Keratinocyte (primary cell): Measurements from ENCODE around the gene DNAH2. TPM values are rescaled to one million over a fixed set of nuclear protein-coding genes. Genes with fewer than 3 reads are reported as not detected.

Experiments
- DNase-seq: peaks from one replicate; pipeline ENCODE4 v3.0.0-alpha.2; 2011; ENCODE audit warnings: low read depth, missing footprints, low spot score
- FAIRE-seq: peaks from 2 replicates; lab custom pipeline; 2011; peaks lifted over from hg19 to GRCh38; lab: Jason Lieb, UNC
- H2AFZ ChIP-seq: 2 replicates; pipeline ENCODE4 v1.6.0; 2012; ENCODE audit warnings: low read length, control low read depth, inconsistent platforms; ENCODE audit not compliant: control insufficient read depth
- H3K27ac ChIP-seq: 2 replicates; pipeline ENCODE4 v1.5.1; 2011; ENCODE audit warnings: low read length; ENCODE audit not compliant: control insufficient read depth, insufficient read depth
- H3K27me3 ChIP-seq: 3 replicates; pipeline ENCODE4 v1.6.0; 2011; ENCODE audit warnings: low read length; ENCODE audit not compliant: control insufficient read depth, insufficient read depth; ENCODE audit errors: extremely low read depth
- H3K36me3 ChIP-seq, 2 experiments: 2 replicates in 1 of 2; 3 replicates in 1 of 2; pipeline ENCODE4 v1.5.1; 2011; ENCODE audit warnings: low read length in 2 of 2, mild to moderate bottlenecking in 1 of 2; ENCODE audit not compliant: control insufficient read depth in 2 of 2, insufficient read depth in 2 of 2; ENCODE audit errors: extremely low read depth in 1 of 2
- H3K4me1 ChIP-seq: 3 replicates; pipeline ENCODE4 v1.5.1; 2011; ENCODE audit warnings: low read length; ENCODE audit not compliant: control insufficient read depth, insufficient read depth; ENCODE audit errors: extremely low read depth
- H3K4me2 ChIP-seq: 3 replicates; pipeline ENCODE4 v1.6.0; 2011; ENCODE audit warnings: low read depth, low read length; ENCODE audit not compliant: control insufficient read depth, insufficient read depth; ENCODE audit errors: extremely low read depth
- H3K4me3 ChIP-seq, 3 experiments: fragments of 200-600 bp in 1 of 3; sonication (generic) in 1 of 3; 2 replicates in 2 of 3; 3 replicates in 1 of 3; pipeline ENCODE4 v1.5.1; 2011 to 2016; ENCODE audit warnings: low read length in 3 of 3, mild to moderate bottlenecking in 3 of 3, control low read depth in 2 of 3, inconsistent platforms in 1 of 3, low read depth in 1 of 3, mixed read lengths in 1 of 3, mixed run types in 1 of 3, moderate library complexity in 1 of 3; ENCODE audit not compliant: control insufficient read depth in 2 of 3, insufficient read depth in 2 of 3; ENCODE audit errors: extremely low read depth in 1 of 3
- H3K79me2 ChIP-seq: 2 replicates; pipeline ENCODE4 v1.6.0; 2012; ENCODE audit warnings: low read length; ENCODE audit not compliant: control insufficient read depth, insufficient read depth
- H3K9ac ChIP-seq: 3 replicates; pipeline ENCODE4 v1.6.0; 2011; ENCODE audit warnings: low read length; ENCODE audit not compliant: control insufficient read depth, insufficient read depth; ENCODE audit errors: extremely low read depth
- H3K9me1 ChIP-seq: 3 replicates; pipeline ENCODE4 v1.6.0; 2011; ENCODE audit warnings: low read length; ENCODE audit not compliant: control insufficient read depth, insufficient read depth; ENCODE audit errors: extremely low read depth
- H3K9me3 ChIP-seq: 2 replicates; pipeline ENCODE4 v1.5.1; 2012; ENCODE audit warnings: low read depth, low read length; ENCODE audit not compliant: control insufficient read depth
- H4K20me1 ChIP-seq: 3 replicates; pipeline ENCODE4 v1.6.0; 2011; ENCODE audit warnings: low read length; ENCODE audit not compliant: control insufficient read depth, insufficient read depth; ENCODE audit errors: extremely low read depth
- EZH2 ChIP-seq: IDR thresholded peaks from one replicate; pipeline ENCODE4 v1.6.1; 2012; ENCODE audit warnings: inconsistent platforms, mild to moderate bottlenecking, low read length, moderate library complexity
- dilution Hi-C: fragments of 300-500 bp; cut with MboI; formaldehyde crosslinking; loops from one replicate; pipeline ENCODE4 v1.7.0; 2020; ENCODE audit warnings: low sequenced_read_pairs; ENCODE audit not compliant: extremely low pct_ligation_motif_present
- polyA plus RNA-seq, 5 experiments: library from polyadenylated mRNA; depleted of rRNA in 3 of 5; stranded (reverse) in 3 of 5; stranded (forward) in 1 of 5; unstranded in 1 of 5; fragments of >200 nt; gene quantifications; 1 replicate in 1 of 5; 2 replicates in 3 of 5; 3 replicates in 1 of 5; pipeline versions ENCODE4 v1.2.1 to v1.2.3, GENCODE V29; 2011 to 2012; ENCODE audit warnings: missing spikeins in 2 of 5, low read depth in 1 of 5, low replicate concordance in 1 of 5
- TF ChIP-seq, protein P1 (sequence below), 3 experiments: IDR thresholded peaks in 1 of 3; conservative IDR thresholded peaks in 1 of 3; optimal IDR thresholded peaks in 1 of 3; 2 replicates in 2 of 3; 3 replicates in 1 of 3; pipeline versions ENCODE3 to v1.5.1; 2011; ENCODE audit warnings: low read length in 3 of 3, mild to moderate bottlenecking in 3 of 3, moderate library complexity in 2 of 3, control low read depth in 1 of 3, inconsistent platforms in 1 of 3; ENCODE audit not compliant: insufficient read depth in 2 of 3; ENCODE audit errors: extremely low read depth in 1 of 3

Gene DNAH2
- polyA plus RNA-seq, 1 donor (not counting 4 experiments of a cell fraction or from before 2014, with no cell fraction given): 0.13 TPM

DNA sequence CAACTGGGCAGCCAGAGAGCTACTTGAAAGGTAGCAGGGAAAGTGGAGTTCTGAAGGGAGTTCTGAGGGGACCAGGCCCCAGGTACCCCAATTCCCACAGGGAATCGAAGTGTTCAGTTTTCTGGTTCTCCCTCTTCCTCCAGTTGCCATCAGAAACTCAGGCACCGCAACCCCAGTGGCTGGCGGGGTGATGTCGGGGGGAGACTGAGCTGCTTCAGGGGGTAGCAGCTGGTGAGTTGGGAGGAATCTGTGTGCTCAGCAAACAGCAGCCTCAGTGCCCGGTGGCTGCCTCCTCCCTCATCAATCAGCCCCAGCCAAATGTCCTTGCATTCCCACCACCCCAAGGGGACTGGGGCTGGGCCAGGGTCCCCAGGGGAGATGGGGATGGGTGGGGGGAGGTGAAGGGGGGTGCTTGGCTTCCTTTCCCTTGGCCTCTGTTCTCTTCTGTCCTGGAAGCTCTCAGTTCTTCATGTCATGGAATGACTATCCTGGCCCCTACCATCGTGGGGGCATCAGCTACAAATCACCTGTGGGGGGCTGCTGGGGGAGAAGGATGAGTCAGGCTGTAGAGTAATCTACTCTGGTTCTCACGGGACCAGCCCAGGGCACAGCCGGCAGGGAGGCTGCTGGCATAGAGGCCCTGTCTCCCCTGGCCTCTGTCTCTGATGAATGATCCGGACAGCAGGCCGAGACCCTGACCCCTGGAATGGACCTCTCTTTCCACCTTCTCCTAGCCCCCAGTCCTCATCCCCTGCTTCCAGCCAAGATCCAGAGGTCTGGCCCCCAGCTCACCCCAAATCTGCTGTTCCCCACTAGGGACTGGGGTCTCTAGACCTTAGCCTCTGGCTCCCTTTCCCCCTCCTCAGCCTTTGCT, 2.6 kb upstream of the DNAH2 start:
- H3K9ac ChIP-seq: no peak overlapping the region
- peaks cover 8% of the 10 kb centered on the region for H3K4me1 ChIP-seq
- DNase-seq: no peak
- no peaks in the 10 kb centered on the region for H3K79me2 ChIP-seq
- no peaks in the 10 kb centered on the region for H3K9me1 ChIP-seq
- no peak for FAIRE-seq
- no peak overlapping the region for H2AFZ ChIP-seq
- H4K20me1 ChIP-seq: no peaks in the 10 kb centered on the region
- H3K27me3 ChIP-seq: peaks cover 21% of the 10 kb centered on the region
- dilution Hi-C loops: no loop called here
- H3K36me3 ChIP-seq: no peaks in the 10 kb centered on the region
- TF ChIP-seq, protein P1, sequence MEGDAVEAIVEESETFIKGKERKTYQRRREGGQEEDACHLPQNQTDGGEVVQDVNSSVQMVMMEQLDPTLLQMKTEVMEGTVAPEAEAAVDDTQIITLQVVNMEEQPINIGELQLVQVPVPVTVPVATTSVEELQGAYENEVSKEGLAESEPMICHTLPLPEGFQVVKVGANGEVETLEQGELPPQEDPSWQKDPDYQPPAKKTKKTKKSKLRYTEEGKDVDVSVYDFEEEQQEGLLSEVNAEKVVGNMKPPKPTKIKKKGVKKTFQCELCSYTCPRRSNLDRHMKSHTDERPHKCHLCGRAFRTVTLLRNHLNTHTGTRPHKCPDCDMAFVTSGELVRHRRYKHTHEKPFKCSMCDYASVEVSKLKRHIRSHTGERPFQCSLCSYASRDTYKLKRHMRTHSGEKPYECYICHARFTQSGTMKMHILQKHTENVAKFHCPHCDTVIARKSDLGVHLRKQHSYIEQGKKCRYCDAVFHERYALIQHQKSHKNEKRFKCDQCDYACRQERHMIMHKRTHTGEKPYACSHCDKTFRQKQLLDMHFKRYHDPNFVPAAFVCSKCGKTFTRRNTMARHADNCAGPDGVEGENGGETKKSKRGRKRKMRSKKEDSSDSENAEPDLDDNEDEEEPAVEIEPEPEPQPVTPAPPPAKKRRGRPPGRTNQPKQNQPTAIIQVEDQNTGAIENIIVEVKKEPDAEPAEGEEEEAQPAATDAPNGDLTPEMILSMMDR (optimal IDR thresholded peaks at IDR 0.05 in 1 of 3, IDR thresholded peaks at IDR 0.05 in 1 of 3, conservative IDR thresholded peaks at IDR 0.05 in 1 of 3; ENCODE audit: extremely low read depth in 1 of 3, insufficient read depth in 2 of 3, low read length in 3 of 3): no peak
- no peak for TF ChIP-seq EZH2
- H3K27ac ChIP-seq: no peak overlapping the region
- no peak overlapping the region for H3K4me3 ChIP-seq
- no peaks in the 10 kb centered on the region for H3K9me3 ChIP-seq
- no peak overlapping the region for H3K4me2 ChIP-seq

DNA sequence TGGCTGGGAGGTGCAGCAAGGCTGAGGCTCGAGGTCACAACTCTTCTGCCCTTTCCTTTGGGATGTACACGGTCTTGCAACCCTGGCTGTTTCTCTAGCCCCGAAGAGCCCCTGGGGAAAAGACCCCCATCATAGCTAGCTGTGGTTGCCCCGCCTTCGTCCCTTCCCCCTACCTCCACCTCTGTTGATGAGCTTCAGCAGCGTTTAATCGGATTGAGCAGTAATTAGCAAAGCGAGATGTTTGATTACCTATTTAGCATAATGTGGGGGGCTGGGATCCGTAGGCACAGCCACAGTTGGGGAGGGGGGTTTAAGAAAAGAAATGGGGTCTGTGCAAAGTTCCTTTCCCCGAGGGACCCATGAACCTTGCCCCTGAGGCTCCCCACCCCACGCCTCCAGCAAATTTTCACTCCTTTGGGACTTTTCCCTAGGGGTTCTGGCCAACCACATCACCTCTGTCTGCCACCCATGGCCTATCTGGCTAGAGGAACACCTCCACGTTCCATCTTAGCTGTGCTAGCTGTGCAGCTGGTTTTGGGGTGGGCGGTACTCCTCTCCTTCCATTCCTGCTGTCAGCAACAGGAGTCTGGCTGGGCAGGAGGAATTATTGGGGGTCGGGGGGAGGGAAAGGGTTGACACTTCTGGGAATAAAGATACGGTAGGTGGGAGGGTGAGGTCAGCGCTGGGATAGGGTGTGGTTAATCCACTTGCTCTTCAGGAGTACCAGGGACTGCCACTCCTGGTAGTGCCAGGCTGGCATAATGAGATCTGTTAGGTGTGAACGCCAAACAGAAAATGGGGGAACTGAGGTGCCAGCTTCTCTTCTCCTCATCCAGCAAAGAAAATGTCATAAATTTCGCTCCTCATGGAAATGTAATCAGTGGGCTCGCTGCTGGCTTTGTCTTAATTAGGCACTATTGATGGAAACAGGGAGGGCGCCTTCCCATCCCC, 1.3 kb upstream of the DNAH2 start:
- TF ChIP-seq, protein P1 (optimal IDR thresholded peaks at IDR 0.05 in 1 of 3, IDR thresholded peaks at IDR 0.05 in 1 of 3, conservative IDR thresholded peaks at IDR 0.05 in 1 of 3; ENCODE audit: extremely low read depth in 1 of 3, insufficient read depth in 2 of 3, low read length in 3 of 3): no peak
- no peak for TF ChIP-seq EZH2
- H3K4me2 ChIP-seq: peak overlapping the region; percentile 93
- no peaks in the 10 kb centered on the region for H3K79me2 ChIP-seq
- H3K36me3 ChIP-seq: no peaks in the 10 kb centered on the region
- H2AFZ ChIP-seq: peak overlapping the region; percentile 21
- H3K4me1 ChIP-seq: peaks cover 4% of the 10 kb centered on the region
- dilution Hi-C loops: no loop called here
- DNase-seq (no peak), FAIRE-seq (peak; percentile 13)
- no peaks in the 10 kb centered on the region for H4K20me1 ChIP-seq
- peaks cover 26% of the 10 kb centered on the region for H3K27me3 ChIP-seq
- no peaks in the 10 kb centered on the region for H3K9me1 ChIP-seq
- H3K27ac ChIP-seq: peak overlapping the region; percentile 42
- peak overlapping the region; percentile 73 for H3K9ac ChIP-seq
- H3K4me3 ChIP-seq: peak overlapping the region; percentile 60 to 91 (median 79)
- no peaks in the 10 kb centered on the region for H3K9me3 ChIP-seq
